Stomach (tissue), 4 donors: ENCODE results near the gene CCDC149.

Source experiments
- CTCF ChIP-seq, 7 experiments: fragments of 450-650 bp in 4 of 7; fragments of 200-600 bp in 3 of 7; sonication (generic) in 3 of 7; IDR thresholded peaks; one replicate each; pipeline ENCODE4 v1.5.1; 2016 to 2019; ENCODE audit warnings: antibody characterized with exemption in 7 of 7, control low read depth in 2 of 7, mild to moderate bottlenecking in 1 of 7
- POLR2A ChIP-seq, 4 donors: fragments of 450-650 bp; IDR thresholded peaks; one replicate each; pipeline ENCODE4 v1.6.1; 2016; ENCODE audit warnings: antibody characterized with exemption in 4 of 4, control low read depth in 2 of 4, mild to moderate bottlenecking in 1 of 4, moderate library complexity in 1 of 4
- POLR2AphosphoS5 ChIP-seq, 3 donors: sonication (generic); formaldehyde crosslinking; IDR thresholded peaks; one replicate each; pipeline ENCODE4 v1.6.1; 2016; ENCODE audit warnings: antibody characterized with exemption in 3 of 3

DNA sequence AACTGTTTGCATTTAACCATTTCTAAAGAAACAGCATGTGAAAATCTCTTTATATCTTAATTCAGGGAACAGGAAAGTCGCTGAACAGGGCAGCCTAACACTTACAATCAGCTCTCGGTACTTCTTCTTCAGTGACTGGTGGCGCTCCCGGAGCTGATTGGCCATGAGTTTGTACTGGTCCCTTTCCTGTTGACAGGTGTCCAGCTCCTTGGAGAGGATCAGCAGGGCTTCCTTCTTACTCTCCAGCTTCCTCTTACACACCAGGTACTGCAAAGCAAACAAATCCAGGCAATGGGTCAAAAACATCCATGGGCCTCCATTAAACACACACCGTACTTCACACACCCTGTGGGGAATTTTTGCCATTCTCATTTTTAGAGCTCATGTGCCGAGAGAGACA is 36.4 kb downstream of the CCDC149 start:
- no peak for TF ChIP-seq CTCF (IDR thresholded peaks at IDR 0.05)
- TF ChIP-seq POLR2AphosphoS5 (IDR thresholded peaks at IDR 0.05), result no peak
- TF ChIP-seq POLR2A (IDR thresholded peaks at IDR 0.05), result no peak
